HTERT RPE-1 (cell line): ENCODE measurements around the gene TMCC1.
"Not testable (repeated sequence)": the region's sequence is repeated elsewhere in the genome, so short reads cannot be mapped to it uniquely, and the experiment has no call there.

Experiments used
- in situ Hi-C: fragments of 300-500 bp; cut with MboI; formaldehyde crosslinking; loops from 4 replicates; pipeline ENCODE4 v1.14.3; 2020; ENCODE audit warnings: low sequenced_read_pairs

TMCC1 gene

DNA sequence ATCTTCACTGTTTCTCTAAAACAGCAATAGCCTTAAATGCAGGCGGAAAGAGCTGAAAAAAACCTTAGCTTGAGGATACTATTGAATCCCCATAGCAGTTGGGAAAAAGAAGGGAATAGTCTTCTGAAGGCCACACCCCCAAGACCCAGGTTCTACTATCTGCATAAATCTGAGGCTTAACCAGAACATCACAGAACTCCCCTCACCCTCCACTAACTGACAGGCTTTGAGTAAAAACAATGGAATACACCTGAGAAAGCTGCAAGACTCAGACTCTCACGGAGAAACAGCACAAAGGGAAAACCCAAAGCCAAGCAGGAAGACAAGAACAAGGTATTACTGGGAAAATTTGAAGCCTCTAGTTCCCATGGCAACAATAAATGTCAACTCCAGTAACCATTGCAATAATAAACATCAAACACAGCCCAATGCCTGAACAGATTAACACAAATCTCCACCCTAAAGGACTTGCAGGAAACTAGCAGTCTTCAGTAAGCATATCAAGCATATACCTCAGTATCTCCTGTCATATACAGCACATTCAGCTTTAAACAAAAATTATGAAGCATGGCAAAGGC, 56.4 kb downstream of the TMCC1 start:
- in situ Hi-C loops, result no loop called here

- in situ Hi-C loops, result no loop called here
Observed at GRCh38 chr3:129836381-129837064, 57.0 kb downstream of the TMCC1 start.

DNA sequence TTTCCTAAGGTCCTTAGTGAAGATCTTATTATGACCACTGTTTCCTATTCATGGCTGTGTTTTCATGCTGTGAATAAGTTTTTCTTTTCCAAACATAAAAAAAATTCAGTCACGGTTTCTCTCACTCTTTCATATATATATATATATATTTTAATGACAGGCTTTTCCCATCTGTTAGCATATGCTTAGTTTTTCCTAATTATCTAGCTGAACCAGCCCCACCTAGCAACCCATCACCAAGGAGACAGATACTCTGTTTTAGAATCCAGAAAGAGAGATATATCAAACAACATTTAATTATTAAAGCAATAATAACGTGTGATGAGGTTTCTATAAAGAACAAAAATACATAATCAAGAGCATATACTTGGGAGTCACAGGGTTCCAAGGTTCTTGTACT, 58.3 kb downstream of the TMCC1 start:
- in situ Hi-C loops, result no loop called here

DNA sequence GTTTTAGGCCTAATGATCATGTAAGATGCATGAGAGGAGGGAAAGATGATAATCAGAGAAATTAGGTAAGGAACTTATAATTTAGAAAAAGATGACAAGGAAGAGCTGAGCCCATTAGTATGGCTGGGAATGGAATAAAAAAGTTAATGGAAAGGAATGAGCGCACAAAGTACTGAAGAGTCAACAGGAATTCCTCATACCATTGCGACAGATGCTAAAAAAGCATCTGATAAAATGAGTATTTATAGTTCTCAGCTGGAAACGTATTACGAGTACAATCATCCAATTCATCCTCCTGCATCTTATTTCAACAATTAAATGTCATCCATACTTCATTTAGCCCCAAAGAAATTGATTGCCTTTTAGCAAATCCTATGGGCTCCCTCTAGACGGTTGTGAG, 58.9 kb downstream of the TMCC1 start:
- in situ Hi-C loops, result no loop called here

- in situ Hi-C loops, result not testable (repeated sequence)
Observed at GRCh38 chr3:129831942-129832341, 61.6 kb downstream of the TMCC1 start.

DNA sequence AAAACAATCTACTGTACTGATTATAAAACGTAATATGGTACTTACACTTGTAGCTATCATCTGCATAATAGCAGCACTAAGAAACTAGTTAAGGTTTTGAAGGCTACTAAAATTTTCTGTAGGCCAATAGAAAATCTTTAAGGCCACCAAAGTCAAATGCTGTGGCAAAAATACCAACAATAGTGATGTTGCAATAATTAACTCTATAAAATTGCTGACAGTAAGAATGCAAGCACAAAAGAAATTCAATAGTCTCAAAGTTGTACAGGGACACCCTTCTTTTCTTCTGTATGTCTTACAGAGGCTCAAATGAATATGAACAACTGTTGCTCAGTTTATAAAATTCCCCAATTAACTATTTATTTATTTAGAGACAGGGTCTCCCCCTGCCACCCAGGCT, 62.0 kb downstream of the TMCC1 start:
- in situ Hi-C loops, result no loop called here

DNA sequence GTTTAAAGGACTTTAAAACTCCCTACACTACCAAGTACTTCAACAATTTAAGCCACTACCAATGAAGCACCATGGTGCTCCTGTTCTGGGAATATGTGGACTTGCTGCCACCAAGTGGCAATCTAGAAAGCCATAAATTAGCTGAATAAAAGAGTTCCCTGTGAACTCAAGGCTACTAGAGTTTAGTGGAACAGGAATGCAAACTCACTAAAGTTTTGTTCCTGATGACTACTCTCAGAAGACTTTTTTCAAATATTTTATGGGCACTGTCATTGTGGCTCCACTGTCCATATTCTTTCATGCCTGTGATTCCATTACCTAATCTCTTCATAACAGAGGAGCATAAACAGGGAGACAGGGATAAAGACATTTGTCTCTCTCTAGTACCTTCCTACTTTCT, 63.9 kb downstream of the TMCC1 start:
- in situ Hi-C loops, result no loop called here

DNA sequence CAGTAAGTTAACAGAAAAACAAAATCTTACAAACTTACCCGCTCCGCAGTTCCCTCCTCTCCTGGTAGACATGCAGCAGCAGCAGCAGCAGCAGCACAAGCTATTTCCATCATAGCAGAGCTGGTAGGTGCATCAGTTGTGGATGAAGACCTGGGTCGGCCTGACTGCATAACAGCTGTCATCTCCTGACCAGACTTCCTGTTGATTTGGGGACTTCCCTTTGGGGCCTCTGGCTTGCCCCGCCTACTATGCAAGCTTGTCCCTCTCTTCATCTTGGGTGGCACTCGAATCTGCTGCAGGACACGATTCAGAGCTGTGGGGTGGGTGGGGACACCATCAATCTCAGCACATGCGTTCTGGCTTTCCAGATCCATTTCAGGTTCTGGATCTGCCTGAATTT, 65.7 kb downstream of the TMCC1 start:
- in situ Hi-C loops, result no loop called here

DNA sequence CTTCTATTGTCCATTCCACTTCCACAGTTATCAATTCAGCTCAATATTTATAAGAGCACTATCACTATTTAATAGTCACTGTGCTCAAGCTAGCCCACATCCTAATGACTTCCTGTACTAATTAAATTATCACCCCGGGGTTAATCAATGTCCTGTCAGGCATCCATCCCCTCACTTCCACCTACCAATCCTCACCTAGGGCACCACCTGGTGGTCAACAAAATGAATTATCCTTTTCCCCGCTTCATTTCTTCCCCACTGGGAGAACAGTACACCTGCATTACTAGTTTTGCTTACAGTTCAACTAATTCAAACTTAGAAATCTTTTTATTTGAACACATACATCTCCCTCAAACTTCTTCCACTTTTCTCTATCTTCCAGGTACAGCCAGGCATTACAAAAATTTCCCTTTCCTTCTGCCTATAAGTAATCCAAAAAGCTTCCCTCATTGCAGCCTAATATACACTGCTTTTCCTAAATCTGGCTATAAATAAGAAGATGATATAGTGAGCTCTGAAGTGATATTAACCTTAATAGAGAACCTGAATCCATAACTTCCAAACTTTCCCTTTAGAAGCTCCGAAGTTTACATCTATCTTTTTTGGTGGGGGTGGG, 68.5 kb downstream of the TMCC1 start:
- in situ Hi-C loops, result loop anchor here (25.0 kb wide), 1 partner anchor 163 kb away; no protein-coding TSS in a partner anchor

DNA sequence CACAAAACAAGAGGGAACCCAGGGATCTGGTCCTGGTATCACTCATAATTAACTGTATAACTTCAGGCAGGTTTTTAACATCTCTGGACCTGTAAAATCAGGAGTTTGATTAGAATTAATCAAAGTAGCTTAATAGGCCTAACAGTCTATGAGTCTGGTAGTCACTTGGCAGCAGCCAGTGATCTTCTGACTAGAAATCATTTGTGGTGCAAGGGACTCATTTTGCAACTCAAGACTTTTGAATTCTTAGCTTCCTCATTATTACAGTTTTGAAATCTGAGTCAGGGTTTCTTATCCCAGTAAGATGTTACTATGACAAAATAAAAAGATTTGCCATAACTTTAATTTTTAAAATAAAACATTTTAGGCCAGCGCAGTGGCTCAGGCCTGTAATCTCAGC, 70.8 kb downstream of the TMCC1 start:
- in situ Hi-C loops, result loop anchor here (25.0 kb wide), 1 partner anchor 160 kb away; no protein-coding TSS in a partner anchor

- in situ Hi-C loops, result loop anchor here (25.0 kb wide), 1 partner anchor 160 kb away; no protein-coding TSS in a partner anchor
Observed at GRCh38 chr3:129822241-129822640, 71.3 kb downstream of the TMCC1 start.

DNA sequence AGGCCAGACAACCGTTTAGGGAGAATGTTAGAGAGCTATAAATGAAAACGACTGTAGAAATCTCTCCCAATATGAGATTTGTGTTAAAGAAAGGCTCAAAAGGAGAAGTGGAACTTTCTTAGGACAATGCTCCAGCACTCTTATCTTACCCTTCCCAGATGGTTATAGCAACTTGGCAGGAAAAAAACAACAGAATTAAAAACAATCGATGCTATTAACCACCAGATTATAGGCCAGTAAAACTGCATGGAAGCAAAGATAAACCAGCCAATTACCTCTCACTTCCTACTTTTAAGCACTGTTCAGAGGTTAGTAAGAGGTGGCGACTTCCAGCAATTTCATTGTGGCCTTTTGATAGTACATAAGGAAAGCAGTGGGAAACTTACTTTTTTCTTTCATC, 72.9 kb downstream of the TMCC1 start:
- in situ Hi-C loops, result loop anchor here (25.0 kb wide), 1 partner anchor 158 kb away; no protein-coding TSS in a partner anchor

DNA sequence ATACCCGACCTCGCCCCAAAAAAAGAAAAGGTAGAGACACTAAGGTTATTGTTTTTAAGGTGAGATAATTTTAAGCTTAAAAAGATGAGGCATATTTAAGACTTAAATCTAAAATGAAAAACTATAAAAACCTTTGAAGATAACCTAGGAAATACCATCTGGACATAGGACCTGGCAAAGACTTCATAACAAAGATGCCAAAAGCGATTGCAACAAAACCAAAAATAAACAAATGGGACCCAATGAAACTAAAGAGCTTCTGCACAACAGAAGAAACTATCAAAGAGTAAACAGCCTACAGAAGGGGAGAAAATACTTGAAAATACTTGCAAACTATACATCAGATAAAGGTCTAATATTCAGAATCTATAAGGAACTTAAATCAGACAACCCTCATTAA, 80.9 kb downstream of the TMCC1 start:
- in situ Hi-C loops, result loop anchor here (25.0 kb wide), 1 partner anchor 150 kb away; no protein-coding TSS in a partner anchor

- in situ Hi-C loops, result loop anchor here (25.0 kb wide), 1 partner anchor 147 kb away; no protein-coding TSS in a partner anchor
Observed at GRCh38 chr3:129809297-129809696, 84.2 kb downstream of the TMCC1 start.

- in situ Hi-C loops, result no loop called here
Observed at GRCh38 chr3:129796146-129796545, 97.4 kb downstream of the TMCC1 start.

- in situ Hi-C loops, result no loop called here
Observed at GRCh38 chr3:129795186-129796010, 98.1 kb downstream of the TMCC1 start.

- in situ Hi-C loops, result no loop called here
Observed at GRCh38 chr3:129794311-129795185, 99.0 kb downstream of the TMCC1 start.

GRCh38 chr3:129793942-129794310, 99.6 kb downstream of the TMCC1 start:
- in situ Hi-C loops, result no loop called here

GRCh38 chr3:129793319-129793718, 100.2 kb downstream of the TMCC1 start:
- in situ Hi-C loops, result no loop called here

GRCh38 chr3:129783470-129783869, 110.0 kb downstream of the TMCC1 start:
- in situ Hi-C loops, result no loop called here
